Erythroblast (primary cell): ENCODE data around the gene RRAGC.

Source experiments
- GATA1 ChIP-seq: IDR thresholded peaks from 2 replicates; pipeline ENCODE4 v1.6.1; 2011; ENCODE audit warnings: low read depth, mild to moderate bottlenecking, control low read depth, low read length, moderate library complexity
- POLR2A ChIP-seq: IDR thresholded peaks from 2 replicates; pipeline ENCODE4 v1.6.1; 2011; ENCODE audit warnings: mild to moderate bottlenecking, low read length

- TF ChIP-seq POLR2A (no peak), GATA1 (no peak)
Measured at GRCh38 chr1:38848071-38848470, 11.5 kb downstream of the RRAGC start.
